Activated CD8-positive, alpha-beta memory T cell treated with anti-CD3 and anti-CD28 coated beads for 4 hours (primary cell): ENCODE results near the gene ATF7.

ENCODE experiments used
- DNase-seq, 2 donors: peaks; one replicate each; pipeline ENCODE4 v3.0.0-alpha.2; 2020; ENCODE audit warnings: low read depth in 2 of 2

ATF7 gene

GRCh38 chr12:53596920-53597363, 29.2 kb downstream of the ATF7 start:
- no peak for DNase-seq

DNA sequence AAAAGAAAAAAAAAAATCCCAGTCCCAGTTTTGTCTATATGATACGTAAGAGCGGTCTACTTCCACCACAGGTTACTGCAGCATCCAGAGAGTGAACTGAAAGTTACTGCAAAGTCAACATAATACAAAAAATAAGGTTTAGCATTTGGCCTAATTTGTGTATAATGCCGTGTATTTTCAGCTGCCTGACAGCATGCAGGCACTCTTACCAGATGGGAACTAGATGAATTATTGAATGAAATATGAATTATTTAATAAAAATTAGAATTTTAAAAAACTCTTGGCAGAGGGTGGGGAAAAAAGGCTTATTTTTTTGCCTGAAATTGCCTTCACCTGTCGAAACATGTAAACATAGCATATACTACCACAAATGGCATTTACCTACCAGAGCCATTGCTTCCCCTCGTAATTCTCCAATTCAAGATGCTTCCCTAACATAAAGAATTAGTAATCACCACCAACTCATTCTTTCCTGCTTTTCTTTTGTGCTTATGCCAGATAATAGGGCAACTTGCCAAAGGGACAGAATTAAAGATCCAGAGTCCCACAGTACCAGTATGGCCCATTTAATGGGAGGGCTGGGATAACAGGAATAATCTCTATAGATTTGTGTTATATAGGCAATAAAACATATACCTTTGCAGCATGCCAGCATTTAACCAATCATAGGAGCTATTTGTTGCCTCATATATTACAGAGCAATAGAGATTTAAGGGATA, 31.1 kb downstream of the ATF7 start:
- DNase-seq, result no peak

GRCh38 chr12:53593707-53594106, 32.5 kb downstream of the ATF7 start:
- DNase-seq, result no peak

GRCh38 chr12:53593031-53593430, 33.2 kb downstream of the ATF7 start:
- DNase-seq, result no peak

GRCh38 chr12:53592426-53592825, 33.8 kb downstream of the ATF7 start:
- DNase-seq, result no peak

DNA sequence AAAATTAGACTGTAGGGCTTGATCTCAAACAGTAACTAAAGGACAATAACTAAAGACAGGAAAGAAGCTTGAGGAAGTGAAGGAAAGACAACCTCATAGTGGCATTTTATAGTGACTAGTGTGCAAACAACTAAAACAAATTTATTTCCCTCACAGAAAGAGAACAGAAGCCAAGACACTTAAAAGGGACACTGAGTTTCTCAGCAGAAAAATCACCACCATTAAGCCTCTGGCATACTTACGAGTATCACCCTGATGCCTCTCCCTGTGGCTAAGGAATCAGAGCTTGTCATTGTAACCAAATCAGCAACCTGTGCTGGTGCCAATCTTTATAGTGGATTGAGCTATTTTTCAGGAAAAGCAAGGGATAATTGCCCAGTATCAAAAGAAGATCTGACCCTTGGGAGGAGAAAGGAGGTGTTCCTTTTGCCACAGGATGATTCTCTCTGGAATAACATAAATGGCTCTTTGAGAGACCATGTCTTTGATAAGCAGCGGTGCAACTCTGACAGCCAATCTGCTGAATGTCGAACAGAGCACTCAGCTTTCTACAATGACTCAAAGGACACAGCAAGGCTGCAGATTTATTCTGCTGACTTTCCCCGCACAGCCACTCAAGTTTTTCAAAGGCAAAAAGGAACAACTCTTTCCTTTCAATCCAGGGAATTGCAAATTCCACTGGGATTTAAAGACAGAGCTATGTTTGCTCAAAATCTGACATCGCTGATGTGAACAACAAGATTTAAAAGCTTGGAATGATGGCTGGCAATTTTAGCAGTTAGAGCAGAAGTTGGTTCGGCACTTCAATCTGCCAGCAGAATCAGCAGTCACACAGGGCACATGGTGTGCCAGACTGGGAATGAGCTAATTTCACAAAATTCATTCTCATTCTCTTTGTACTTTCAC, 34.6 kb downstream of the ATF7 start:
- no peak for DNase-seq

DNA sequence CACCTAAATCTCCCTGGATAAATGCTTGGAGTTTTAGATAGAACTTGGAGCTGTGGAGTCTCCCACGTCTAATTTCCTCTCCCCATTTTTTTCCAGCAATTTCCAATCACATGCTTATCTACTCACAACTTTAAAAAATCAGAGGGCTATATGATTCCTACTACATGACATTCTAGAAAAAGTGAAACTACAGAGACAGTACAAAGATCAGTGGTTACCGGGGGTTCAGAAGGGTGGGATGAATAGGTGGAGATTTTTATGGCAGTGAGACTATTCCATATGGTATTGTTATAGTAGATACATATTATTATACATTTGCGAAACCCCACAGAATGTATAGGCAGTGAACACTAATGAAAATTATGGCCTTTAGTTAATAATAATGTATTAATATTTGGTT, 35.5 kb downstream of the ATF7 start:
- DNase-seq, result no peak

GRCh38 chr12:53589915-53590314, 36.3 kb downstream of the ATF7 start:
- DNase-seq, result no peak

GRCh38 chr12:53589423-53589822, 36.8 kb downstream of the ATF7 start:
- no peak for DNase-seq

GRCh38 chr12:53588123-53588522, 38.1 kb downstream of the ATF7 start:
- no peak for DNase-seq

DNA sequence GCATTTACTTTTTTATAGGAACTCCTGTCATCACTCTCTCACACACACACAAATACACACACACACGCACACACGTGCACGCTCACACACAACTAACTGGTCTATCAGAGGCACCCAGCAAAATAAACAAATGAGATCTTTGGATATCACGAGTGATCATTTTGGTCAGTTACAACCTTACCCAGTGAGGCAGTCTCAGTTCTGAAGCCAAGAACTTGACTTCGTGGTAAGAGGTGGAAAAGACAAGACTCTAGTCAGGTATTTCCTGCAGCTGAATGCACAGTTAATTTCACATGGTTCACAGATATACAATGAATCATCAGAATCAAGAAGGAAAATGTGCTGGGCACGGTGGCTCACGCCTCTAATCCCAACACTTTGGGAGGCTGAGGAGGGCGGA, 39.4 kb downstream of the ATF7 start:
- DNase-seq, result no peak

DNA sequence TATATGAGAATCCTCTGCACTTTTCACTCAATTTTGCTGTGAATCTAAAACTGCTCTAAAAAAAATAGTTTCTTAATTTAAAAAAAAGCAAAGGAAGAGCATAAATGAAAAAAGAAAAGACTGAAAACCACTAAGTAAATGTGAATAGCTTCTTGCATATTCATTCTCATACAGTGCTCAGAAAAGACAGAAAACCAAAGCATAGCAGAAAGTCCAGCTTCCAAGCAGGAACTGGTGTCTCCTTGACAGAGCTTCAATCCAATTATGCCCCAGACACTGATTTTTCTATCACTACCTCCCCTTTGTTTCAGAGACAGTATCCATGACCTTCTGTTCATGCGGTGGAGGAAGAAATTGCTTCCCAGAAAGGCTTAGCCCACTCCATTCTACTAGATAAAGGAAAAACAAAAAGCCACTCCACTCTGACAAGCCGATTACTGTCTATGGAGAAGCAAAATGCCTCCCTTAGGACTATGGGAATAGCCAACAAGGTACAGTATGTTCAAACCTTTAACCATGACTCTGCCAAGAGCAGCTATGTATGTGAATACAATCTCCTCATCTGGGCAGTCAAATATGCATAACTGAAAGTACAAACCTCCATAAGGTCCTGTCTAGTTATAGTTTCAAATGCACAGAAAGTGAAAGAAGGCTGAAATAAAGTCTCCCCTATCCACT, 40.6 kb downstream of the ATF7 start:
- no peak for DNase-seq

- no peak for DNase-seq
Measured at GRCh38 chr12:53579545-53579955, 46.6 kb downstream of the ATF7 start.

- no peak for DNase-seq
Measured at GRCh38 chr12:53578783-53579182, 47.4 kb downstream of the ATF7 start.

DNA sequence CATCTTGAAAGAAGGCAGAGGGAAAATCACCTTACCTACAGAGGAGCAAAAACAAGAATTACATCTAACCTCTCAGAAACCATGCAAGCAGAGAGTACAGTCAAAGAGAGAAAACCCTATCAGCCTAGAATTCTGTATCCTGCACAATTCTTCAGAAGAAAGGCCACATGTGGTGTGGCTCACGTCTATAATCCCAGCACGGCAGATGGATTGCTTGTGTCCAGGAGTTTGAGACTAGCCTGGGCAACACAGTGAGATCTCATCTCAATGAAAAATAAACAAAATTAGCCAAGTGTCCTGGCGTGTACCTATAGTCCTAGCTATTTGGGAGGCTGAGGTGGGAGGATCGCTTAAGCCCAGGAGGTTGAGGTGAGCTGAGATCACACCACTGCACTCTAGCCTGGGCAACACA, 48.2 kb downstream of the ATF7 start:
- DNase-seq, result no peak

DNA sequence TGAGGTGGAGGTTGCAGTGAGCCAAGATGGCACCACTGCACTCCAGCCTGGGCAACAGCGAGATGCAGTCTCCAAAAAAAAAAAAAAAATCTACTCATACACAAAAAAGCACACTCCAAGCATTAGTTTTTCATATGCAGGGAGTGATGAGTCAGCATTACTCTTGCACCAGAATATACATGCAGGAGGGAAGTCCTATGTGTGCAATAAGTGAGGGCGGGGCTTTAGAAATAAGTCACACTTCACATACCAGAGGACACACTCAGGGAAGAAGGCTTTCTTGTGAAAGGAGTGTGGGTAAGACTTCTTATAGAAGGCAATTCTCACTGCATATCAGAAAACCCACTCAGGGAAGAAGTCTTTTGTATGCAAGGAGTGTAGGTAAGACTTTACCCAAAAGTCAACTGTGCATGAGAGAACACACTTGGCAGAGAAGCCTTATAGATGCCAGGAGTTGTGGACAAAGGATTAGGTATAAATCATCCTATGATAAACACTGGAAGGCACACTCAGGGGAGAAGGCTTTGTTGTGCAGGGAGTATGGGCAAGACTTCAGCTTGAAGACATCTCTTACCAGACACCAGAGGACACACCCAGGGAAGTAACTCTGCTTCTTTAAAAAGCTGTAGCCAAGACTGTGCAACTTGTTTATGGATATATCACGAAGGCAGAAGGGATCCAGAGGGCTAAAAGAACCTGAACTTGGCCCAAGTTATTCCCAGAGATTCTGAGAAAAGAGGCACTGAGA, 50.5 kb downstream of the ATF7 start:
- no peak for DNase-seq

DNA sequence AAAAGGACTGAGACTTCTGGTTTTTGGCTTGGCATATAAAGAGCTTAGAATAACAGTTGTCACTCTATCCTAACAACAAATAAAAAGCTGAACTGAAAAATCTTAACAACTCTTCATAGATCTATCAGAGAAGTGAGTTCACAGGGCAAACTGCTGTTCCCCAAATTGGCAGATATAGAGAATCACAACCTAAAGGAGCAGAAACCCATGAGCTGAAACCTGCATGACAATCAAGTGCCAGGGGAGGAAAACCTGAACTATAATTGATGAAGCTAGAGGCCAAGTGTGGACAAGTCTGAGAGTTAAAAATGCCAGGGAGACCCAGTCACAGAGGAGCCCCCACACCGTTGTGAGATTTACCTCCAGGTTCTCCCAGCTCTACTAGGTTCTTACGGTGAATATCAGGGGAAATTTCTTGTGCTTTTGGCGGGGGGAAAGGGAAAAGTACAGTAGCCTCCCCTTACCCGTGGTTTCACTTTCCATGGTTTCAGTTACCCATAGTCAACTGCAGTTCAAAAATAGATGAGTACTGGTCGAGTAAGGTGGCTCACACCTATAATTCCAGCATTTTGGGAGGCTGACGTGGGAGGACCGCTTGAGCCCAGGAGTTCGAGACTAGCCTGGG, 53.9 kb downstream of the ATF7 start:
- DNase-seq, result no peak

GRCh38 chr12:53571295-53571694, 54.9 kb downstream of the ATF7 start:
- no peak for DNase-seq

GRCh38 chr12:53568809-53569557, 57.2 kb downstream of the ATF7 start:
- DNase-seq, result no peak

- DNase-seq, result no peak
Measured at GRCh38 chr12:53567961-53568808, 58.0 kb downstream of the ATF7 start.
